DMS153 treated with DMSO at 0.1 percent for 48 hours (cell line): ENCODE measurements around the gene ACY1.
A peak's percentile ranks its signal among the peaks of the same experiment; 100 is the strongest.
"Not testable (repeated sequence)": the region's sequence is repeated elsewhere in the genome, so short reads cannot be mapped to it uniquely, and the experiment has no call there.

Experiments
- DNase-seq: peaks from one replicate; lab custom pipeline; 2025; ENCODE audit not compliant: unreplicated experiment; lab: John Stamatoyannopoulos, UW

Gene ACY1

GRCh38 chr3:51982352-51982837 lies 940 bp upstream of the ACY1 start:
- peak; percentile 34 for DNase-seq

- no peak for DNase-seq
Observed at GRCh38 chr3:51983578-51984268, 388 bp downstream of the ACY1 start.

DNA sequence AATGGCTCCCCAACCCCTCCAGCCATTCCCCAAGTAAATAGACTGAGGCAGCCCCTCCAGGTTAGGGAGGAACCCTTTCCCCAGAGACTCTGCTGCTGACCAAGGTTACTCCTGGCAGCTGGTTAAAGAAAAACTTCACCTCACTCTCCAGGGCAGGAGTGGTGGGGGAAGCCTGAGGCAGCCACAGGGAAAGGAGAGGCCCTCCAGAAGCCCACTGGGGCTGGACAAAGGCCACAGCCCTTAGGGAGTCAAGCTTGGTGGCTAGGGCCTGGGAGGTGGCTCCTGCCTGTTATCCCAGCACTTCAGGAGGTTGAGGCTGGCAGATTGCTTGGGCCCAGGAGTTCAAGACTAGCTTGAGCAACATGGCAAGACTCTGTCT lies 923 bp downstream of the ACY1 start:
- no peak for DNase-seq

- no peak for DNase-seq
Observed at GRCh38 chr3:51985063-51985462, 1.7 kb downstream of the ACY1 start.

DNA sequence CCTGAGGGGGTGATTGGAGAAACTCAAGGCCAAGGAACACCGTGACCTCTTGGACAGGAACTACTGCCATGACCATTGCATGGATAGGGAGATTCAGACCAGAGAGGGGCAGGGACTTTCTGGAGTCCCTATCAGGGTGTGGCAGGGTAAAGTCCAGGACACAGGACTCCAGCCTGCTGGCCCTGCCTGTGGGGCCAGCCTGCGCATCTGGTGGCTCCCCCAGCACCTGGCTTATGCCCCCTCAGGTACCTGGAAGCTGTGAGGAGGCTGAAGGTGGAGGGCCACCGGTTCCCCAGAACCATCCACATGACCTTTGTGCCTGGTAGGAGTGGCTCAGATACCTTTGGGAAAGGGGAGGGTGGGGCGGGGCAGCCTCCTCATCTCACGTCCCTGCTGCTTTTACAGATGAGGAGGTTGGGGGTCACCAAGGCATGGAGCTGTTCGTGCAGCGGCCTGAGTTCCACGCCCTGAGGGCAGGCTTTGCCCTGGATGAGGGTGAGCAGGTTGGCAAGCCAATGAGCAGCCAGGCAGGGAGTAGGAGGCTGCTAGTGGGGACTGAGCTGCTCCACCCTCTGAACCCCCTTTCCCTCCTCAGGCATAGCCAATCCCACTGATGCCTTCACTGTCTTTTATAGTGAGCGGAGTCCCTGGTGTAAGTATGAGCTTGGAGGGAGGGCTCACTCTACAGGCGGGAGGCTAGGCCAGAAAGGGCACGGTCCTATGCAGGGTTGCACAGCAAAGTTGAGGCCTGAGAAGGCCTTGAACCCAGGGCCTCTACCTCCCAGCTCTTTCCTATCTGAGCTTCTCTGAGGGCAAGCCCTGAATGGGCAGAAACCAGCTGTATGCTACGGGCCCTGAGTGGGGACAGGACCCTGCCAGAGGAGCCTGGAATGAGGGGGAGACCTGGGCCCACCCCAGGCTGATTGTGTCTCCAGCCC lies 2.9 kb downstream of the ACY1 start:
- DNase-seq, result no peak

GRCh38 chr3:51987568-51987967 lies 4.2 kb downstream of the ACY1 start:
- DNase-seq, result no peak

DNA sequence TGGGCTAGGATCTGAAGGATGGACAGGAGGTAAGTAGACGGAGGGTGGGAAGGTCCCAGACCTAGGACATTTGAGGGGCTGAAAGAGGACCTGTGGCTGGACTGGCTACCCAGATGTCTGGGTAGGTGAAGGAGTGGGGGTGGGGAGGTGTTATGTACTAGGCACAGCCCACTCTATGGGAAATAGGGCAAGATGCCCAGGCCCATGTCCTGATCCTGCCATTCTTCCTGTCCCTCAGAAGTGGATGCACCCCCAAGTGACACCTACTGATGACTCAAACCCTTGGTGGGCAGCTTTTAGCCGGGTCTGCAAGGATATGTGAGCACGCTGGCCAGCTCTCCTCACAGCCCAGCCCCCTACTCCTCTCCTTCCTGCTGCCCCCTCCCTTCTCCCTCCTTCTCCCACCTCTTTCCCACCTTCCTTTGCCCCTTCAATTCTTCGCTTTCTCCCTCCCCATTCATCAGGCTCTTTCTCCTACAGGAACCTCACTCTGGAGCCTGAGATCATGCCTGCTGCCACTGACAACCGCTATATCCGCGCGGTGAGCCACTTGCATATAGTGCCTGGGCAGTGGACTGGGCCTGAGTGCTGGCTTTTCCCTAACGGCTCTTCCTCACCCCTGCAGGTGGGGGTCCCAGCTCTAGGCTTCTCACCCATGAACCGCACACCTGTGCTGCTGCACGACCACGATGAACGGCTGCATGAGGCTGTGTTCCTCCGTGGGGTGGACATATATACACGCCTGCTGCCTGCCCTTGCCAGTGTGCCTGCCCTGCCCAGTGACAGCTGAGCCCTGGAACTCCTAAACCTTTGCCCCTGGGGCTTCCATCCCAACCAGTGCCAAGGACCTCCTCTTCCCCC lies 5.2 kb downstream of the ACY1 start:
- DNase-seq, result no peak

DNA sequence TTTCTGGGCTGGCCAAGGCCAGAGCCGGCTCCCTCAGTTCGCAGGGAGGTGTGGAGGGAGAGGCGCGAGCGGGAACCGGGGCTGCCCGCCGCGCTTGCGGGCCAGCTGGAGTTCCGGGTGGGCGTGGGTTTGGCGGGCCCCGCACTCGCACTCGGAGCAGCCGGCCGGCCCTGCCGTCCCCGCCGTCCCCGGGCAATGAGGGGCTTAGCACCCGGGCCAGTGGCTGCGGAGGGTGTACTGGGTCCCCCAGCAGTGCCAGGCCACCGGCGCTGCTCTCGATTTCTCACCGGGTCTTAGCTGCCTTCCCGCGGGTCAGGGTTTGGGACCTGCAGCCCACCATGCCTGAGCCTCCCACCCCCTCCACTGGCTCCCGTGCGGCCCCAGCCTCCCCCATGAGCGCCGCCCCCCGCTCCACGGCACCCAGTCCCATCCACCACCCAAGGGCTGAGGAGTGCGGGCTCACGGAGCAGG lies 7.2 kb downstream of the ACY1 start:
- DNase-seq, result not testable (repeated sequence)

- DNase-seq, result no peak
Observed at GRCh38 chr3:51992017-51992682, 8.8 kb downstream of the ACY1 start.

DNA sequence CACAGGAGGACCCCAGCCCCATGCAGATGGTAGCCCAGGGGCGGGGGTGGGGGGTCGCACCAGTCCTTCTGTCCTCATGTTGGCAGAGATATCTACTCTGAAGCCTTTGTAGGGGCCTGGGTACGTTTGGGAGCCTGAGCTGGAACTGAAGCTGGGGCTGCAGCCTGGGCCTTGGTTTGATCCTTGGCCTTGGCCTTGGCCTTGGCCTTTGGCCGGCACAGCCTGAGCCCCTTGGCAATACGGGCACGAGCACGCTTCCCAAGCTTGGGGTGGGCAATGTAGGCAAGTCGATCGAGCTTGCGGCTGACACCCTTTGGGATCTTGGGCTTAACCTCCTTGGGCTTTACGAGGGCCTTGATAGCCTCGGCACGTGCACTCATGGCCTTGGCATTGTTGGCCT lies 10.3 kb downstream of the ACY1 start:
- not testable (repeated sequence) for DNase-seq

GRCh38 chr3:51994530-51994929 lies 11.2 kb downstream of the ACY1 start:
- DNase-seq, result no peak

DNA sequence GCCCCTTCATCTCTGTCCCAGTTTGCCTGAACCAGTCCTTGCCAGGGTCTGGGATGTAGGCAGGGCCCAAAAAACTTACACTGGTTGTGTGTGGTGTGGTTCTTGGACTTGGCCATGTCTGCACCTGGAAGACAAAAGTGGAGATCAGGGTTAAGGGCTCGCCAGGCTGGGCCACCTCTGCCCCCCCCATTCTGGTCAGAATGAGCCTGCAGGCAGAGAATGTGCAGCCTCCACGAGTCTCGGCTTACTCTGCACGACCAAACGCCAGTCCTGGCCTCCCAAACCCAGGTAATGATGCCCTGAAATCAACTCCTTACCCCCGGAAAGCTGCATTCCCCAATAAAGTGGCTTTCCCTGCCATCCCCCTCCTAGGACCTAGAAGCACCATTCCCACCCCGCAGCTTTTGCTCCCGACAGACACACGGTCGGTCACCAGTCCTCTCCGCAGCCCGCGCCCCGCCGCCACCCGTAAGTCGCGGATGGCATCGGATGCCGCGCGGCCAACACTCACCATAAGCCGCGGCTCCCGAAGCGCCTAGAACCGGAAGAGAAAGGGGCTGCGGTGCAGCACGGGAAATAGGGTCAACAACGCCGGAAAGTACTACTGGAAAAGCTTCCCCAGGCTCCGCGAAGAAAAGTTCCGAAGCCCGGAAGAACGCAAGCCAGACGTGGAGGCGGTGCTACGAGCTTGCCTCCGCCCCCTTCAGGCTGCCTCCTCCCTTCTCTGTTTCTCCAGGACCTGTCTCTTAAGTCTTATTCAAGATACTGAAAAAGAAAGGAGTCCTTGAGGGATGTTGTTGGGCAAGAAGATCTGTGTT lies 12.2 kb downstream of the ACY1 start, which contains the start of gene RPL29:
RPL29 (minus strand) TSS at position 550 of the 818 bp plus-strand sequence; CDS start at position 116, 434 bp downstream.
- peak; percentile 55 for DNase-seq

DNA sequence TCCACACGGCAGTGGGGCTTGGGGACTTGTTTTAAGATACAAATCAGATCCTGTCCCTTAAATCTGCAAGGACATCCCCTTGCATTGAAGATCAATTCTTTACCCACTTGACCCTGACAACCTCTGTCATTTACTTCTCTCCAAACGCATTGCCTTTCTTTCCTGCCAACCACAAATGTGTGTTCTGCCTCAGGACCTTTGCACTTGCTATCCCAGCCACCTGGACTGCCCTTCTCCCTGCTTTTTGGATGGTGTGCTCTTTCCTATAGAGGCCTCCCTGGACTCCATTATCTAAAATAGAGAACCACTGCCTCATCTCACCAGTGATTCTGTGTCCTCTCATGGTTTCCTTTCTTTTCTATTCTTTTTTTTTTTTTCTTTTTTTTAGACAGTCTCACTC lies 13.8 kb downstream of the ACY1 start:
- DNase-seq, result no peak

DNA sequence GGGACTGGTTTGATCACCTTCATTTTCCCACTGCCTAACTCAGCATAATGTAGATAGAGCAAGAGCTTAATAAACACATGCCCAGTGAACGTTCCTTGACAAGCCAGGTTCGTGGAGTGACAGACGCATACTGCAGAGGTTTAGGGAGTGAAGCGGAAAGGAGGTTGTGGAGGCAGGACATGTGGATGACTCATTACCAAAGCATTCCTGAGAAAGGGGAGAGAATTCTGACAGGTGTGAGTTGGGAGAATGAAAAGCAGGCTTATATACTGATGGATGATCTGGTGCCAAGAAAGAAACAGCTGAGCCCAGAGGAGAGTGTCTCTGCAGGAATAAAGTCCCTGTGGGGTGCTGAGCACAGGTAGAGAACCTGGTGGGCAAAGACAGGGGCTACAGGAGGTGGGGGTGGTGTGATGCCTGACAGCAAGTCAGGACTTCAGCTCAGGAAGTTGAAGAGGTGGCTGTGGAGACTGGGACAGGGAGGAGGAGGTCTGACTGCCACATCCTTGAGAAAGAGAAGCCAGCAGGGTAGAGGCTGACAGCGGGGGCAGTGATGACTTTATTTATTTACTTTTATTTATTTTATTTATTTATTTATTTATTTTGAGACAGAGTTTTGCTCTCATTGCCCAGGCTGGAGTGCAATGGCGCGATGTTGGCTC lies 14.7 kb downstream of the ACY1 start:
- no peak for DNase-seq

GRCh38 chr3:51998774-51999173 lies 15.4 kb downstream of the ACY1 start:
- DNase-seq, result no peak

- no peak for DNase-seq
Observed at GRCh38 chr3:51999846-52000245, 16.5 kb downstream of the ACY1 start.

DNA sequence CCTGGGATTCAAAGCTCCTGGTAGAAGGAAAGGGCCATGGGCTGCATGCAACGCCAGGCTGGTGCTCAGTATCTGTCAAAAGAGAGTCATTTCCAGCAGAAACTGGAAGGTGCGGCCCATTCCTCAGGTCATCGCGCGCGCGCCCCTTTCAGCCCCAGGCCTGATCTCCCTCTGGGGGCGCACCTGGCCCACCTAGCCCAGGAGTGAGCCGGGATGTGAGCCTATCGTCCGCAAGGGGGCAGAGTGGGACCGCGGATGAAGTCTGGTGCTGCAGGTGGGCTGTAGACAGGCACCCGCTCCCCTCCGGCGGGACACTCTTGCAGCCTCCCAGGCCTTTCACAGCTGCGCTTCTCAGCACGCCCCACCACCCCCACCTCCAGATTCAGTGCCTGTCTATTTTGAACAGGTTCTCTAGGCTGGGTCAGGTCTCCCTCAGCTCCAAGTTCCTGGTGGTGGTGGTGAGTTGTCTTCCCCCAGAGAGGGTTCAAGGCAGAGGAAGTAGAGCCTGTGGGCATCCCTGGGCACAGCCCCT lies 18.2 kb downstream of the ACY1 start:
- DNase-seq, result peak; percentile 38

DNA sequence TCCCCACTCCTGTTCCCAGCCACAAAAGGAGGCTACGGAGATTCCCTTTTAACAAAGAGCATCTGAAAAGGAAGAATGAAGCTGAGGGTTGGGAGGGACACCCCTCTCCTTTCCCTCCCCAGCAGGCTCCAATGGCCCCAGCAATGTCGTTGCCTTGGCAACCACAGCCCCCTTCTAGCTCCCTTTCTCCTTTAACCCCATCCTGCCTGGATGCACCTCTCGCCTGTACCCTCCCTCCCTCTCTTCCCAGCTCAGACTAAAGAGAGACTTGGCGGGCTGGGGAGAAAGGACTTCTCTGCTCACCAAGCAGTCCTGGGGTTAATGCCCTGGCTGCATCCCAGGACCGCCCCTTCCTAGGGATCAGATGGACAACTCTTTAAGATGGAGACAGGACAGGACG lies 19.4 kb downstream of the ACY1 start:
- DNase-seq, result no peak
